Muscle of leg (tissue), 11 donors: ENCODE results near the gene ACADM. TPM values are rescaled to one million over a fixed set of nuclear protein-coding genes. Genes with fewer than 3 reads are reported as not detected.
"Not testable (repeated sequence)": the region's sequence is repeated elsewhere in the genome, so short reads cannot be mapped to it uniquely, and the experiment has no call there.

ENCODE experiments used
- DNase-seq: peaks from one replicate; pipeline ENCODE4 v3.0.0; 2013
- H3K27ac ChIP-seq: one replicate; pipeline ENCODE4 v1.5.1; 2013; ENCODE audit warnings: mild to moderate bottlenecking, low read length, control low read depth
- H3K27me3 ChIP-seq: one replicate; pipeline ENCODE4 v1.6.1; 2013; ENCODE audit warnings: low read length; ENCODE audit not compliant: control insufficient read depth, insufficient read depth
- H3K36me3 ChIP-seq: one replicate; pipeline ENCODE4 v1.6.1; 2013; ENCODE audit warnings: low read length; ENCODE audit not compliant: control insufficient read depth, insufficient read depth
- H3K4me1 ChIP-seq: one replicate; pipeline ENCODE4 v1.6.1; 2013; ENCODE audit warnings: low read length; ENCODE audit not compliant: control insufficient read depth, insufficient read depth
- H3K4me3 ChIP-seq: one replicate; pipeline ENCODE4 v1.5.1; 2013; ENCODE audit warnings: low read length, control low read depth
- H3K9me3 ChIP-seq: replicated peaks from 2 replicates; pipeline ENCODE4 v1.6.1; 2013; ENCODE audit warnings: low read depth, low read length; ENCODE audit not compliant: control insufficient read depth
- WGBS: methylation state at CpG from one replicate; pipeline ENCODE4 v1.1.5; 2013; ENCODE audit warnings: missing lambda C conversion rate; ENCODE audit not compliant: insufficient coverage; 5-methylcytosine and 5-hydroxymethylcytosine counted together
- polyA plus RNA-seq, 8 donors: library from polyadenylated mRNA; unstranded; fragments of 120-200 nt; gene quantifications; one replicate each; pipeline versions ENCODE4 v1.2.1 to v1.2.3, GENCODE V29; 2013; ENCODE audit warnings: inconsistent platforms in 1 of 8, low replicate concordance in 1 of 8; ENCODE audit not compliant: insufficient read length in 8 of 8, insufficient read depth in 1 of 8
- total RNA-seq: library from RNA; stranded (reverse); fragments of 120-200 nt; gene quantifications from one replicate; pipeline ENCODE4 v1.2.4, GENCODE V29; 2013

Gene ACADM
- total and polyA plus RNA-seq, 9 donors: 50.4 to 65.8 (median 59.8) TPM

GRCh38 chr1:75730432-75730831, 5.9 kb downstream of the ACADM start:
- Histone ChIP-seq H3K4me1 (peaks cover 3% of the 10 kb centered on the region), H3K27ac (no peak overlapping the region), H3K36me3 (peaks cover 20% of the 10 kb centered on the region), H3K9me3 (no peaks in the 10 kb centered on the region), H3K4me3 (no peak overlapping the region), H3K27me3 (no peaks in the 10 kb centered on the region)
- DNase-seq: no peak
- WGBS: no CpG with 5 or more reads among the region's 2 CpGs

- H3K27ac ChIP-seq: no peak overlapping the region
- WGBS: no CpG with 5 or more reads among the region's 4 CpGs
- no peaks in the 10 kb centered on the region for H3K4me1 ChIP-seq
- DNase-seq: no peak
- no peaks in the 10 kb centered on the region for H3K27me3 ChIP-seq
- H3K4me3 ChIP-seq: no peak overlapping the region
- no peaks in the 10 kb centered on the region for H3K9me3 ChIP-seq
- H3K36me3 ChIP-seq: peaks cover 26% of the 10 kb centered on the region
These were observed 7.4 kb downstream of the ACADM start for GRCh38 chr1:75731881-75732280.

GRCh38 chr1:75732703-75733102, 8.2 kb downstream of the ACADM start:
- Histone ChIP-seq H3K4me1 (no peaks in the 10 kb centered on the region), H3K27ac (no peak overlapping the region), H3K36me3 (peaks cover 26% of the 10 kb centered on the region), H3K27me3 (no peaks in the 10 kb centered on the region), H3K9me3 (no peaks in the 10 kb centered on the region), H3K4me3 (no peak overlapping the region)
- no CpG with 5 or more reads among the region's 1 CpG for WGBS
- no peak for DNase-seq

- DNase-seq: no peak
- Histone ChIP-seq H3K27ac (no peak overlapping the region), H3K36me3 (peaks cover 31% of the 10 kb centered on the region), H3K27me3 (no peaks in the 10 kb centered on the region), H3K4me1 (no peaks in the 10 kb centered on the region), H3K4me3 (no peak overlapping the region), H3K9me3 (no peaks in the 10 kb centered on the region)
- WGBS: 100% methylated on average over 1 of the region's 5 CpGs
These were observed 9.2 kb downstream of the ACADM start for GRCh38 chr1:75733661-75734060.

GRCh38 chr1:75736016-75736415, 11.5 kb downstream of the ACADM start:
- Histone ChIP-seq H3K36me3 (peaks cover 33% of the 10 kb centered on the region), H3K4me3 (no peak overlapping the region), H3K9me3 (no peaks in the 10 kb centered on the region), H3K27me3 (no peaks in the 10 kb centered on the region), H3K27ac (no peak overlapping the region), H3K4me1 (no peaks in the 10 kb centered on the region)
- WGBS: no CpG with 5 or more reads among the region's 1 CpG
- DNase-seq: no peak

- Histone ChIP-seq H3K9me3 (no peaks in the 10 kb centered on the region), H3K36me3 (peaks cover 39% of the 10 kb centered on the region), H3K27me3 (no peaks in the 10 kb centered on the region), H3K4me3 (no peak overlapping the region), H3K4me1 (no peaks in the 10 kb centered on the region), H3K27ac (no peak overlapping the region)
- WGBS: 86% methylated on average over 3 of the region's 6 CpGs
- DNase-seq: no peak
These were observed 17.6 kb downstream of the ACADM start for GRCh38 chr1:75742047-75742625.

- no peak for DNase-seq
- peaks cover 29% of the 10 kb centered on the region for H3K36me3 ChIP-seq
- no peak overlapping the region for H3K4me3 ChIP-seq
- no peaks in the 10 kb centered on the region for H3K27me3 ChIP-seq
- H3K9me3 ChIP-seq: no peaks in the 10 kb centered on the region
- H3K4me1 ChIP-seq: no peaks in the 10 kb centered on the region
- H3K27ac ChIP-seq: no peak overlapping the region
- 100% methylated on average over 1 of the region's 4 CpGs for WGBS
These were observed 20.8 kb downstream of the ACADM start for GRCh38 chr1:75745276-75745675.

- not testable (repeated sequence) for H3K27ac ChIP-seq, H3K4me1 ChIP-seq, H3K4me3 ChIP-seq, DNase-seq, H3K27me3 ChIP-seq
- H3K36me3 ChIP-seq: peaks cover 24% of the 10 kb centered on the region
- peaks cover 15% of the 10 kb centered on the region for H3K9me3 ChIP-seq
These were observed 32.7 kb downstream of the ACADM start for GRCh38 chr1:75757210-75757609.

GRCh38 chr1:75758543-75758942, 34.0 kb downstream of the ACADM start:
- H3K4me1 ChIP-seq, H3K27ac ChIP-seq, H3K27me3 ChIP-seq, DNase-seq, H3K4me3 ChIP-seq: not testable (repeated sequence)
- Histone ChIP-seq H3K36me3 (peaks cover 23% of the 10 kb centered on the region), H3K9me3 (peaks cover 15% of the 10 kb centered on the region)
- WGBS: 76% methylated on average over 3 of the region's 4 CpGs

GRCh38 chr1:75764057-75764655, 39.6 kb downstream of the ACADM start:
- H3K4me1 ChIP-seq: no peaks in the 10 kb centered on the region

More at GRCh38 chr1:75764057-75764655, 39.6 kb downstream of the ACADM start:
- Histone ChIP-seq H3K4me3 (no peak overlapping the region), H3K36me3 (peaks cover 9% of the 10 kb centered on the region), H3K27ac (no peak overlapping the region), H3K27me3 (no peaks in the 10 kb centered on the region), H3K9me3 (no peaks in the 10 kb centered on the region)
- WGBS: no CpG with 5 or more reads among the region's 1 CpG
- no peak for DNase-seq
